ENCODE results near the gene TRABD2A.

- TF ChIP-seq CTCF (IDR thresholded peaks at IDR 0.05; ENCODE audit: borderline replicate concordance, extremely low read depth, low read length, poor library complexity, severe bottlenecking) (no peak), EZH2 (IDR thresholded peaks at IDR 0.05; ENCODE audit: borderline replicate concordance, low read depth, low read length, severe bottlenecking) (no peak)
These were observed 20.8 kb upstream of the TRABD2A start for GRCh38 chr2:84901593-84902120.

Measured in DND-41 (cell line).